Lower lobe of right lung (tissue), 2 donors: ENCODE measurements around the gene CSKMT. TPM values are rescaled to one million over a fixed set of nuclear protein-coding genes. Genes with fewer than 3 reads are reported as not detected.
A peak's percentile ranks its signal among the peaks of the same experiment; 100 is the strongest.

ENCODE experiments used
- ATAC-seq, 2 donors: fragments of 200-7000 bp; cut with Tn5 transposase; one replicate each; pipeline ENCODE4 v1.9.1; 2020 to 2022; ENCODE audit warnings: mild to moderate bottlenecking in 2 of 2, moderate library complexity in 2 of 2
- DNase-seq: peaks from one replicate; pipeline ENCODE4 v3.0.0-alpha.2; 2020
- H3K27ac ChIP-seq: fragments of 200-600 bp; one replicate; pipeline ENCODE4 v1.8.0; 2022
- H3K27me3 ChIP-seq: fragments of 200-600 bp; one replicate; pipeline ENCODE4 v1.8.0; 2022; ENCODE audit warnings: low read depth
- H3K36me3 ChIP-seq: fragments of 200-600 bp; one replicate; pipeline ENCODE4 v1.8.0; 2022; ENCODE audit warnings: mild to moderate bottlenecking
- H3K4me1 ChIP-seq: fragments of 200-600 bp; one replicate; pipeline ENCODE4 v1.8.0; 2022
- H3K4me3 ChIP-seq: fragments of 200-600 bp; one replicate; pipeline ENCODE4 v1.8.0; 2022; ENCODE audit warnings: mild to moderate bottlenecking
- H3K9me3 ChIP-seq: fragments of 200-600 bp; one replicate; pipeline ENCODE4 v1.8.0; 2022
- intact Hi-C: fragments of 100-400 bp; cut with DNase I; formaldehyde crosslinking; loops from one replicate; pipeline ENCODE4 v1.11.0; 2022
- total RNA-seq: library from RNA; stranded (reverse); fragmentation: NEBNext Ultra II Directional; extraction: Animal tissue kit (Norgen Biotek cat#: 25700); gene quantifications from one replicate; pipeline ENCODE4 v1.2.1, GENCODE V29; 2021
- TF ChIP-seq, protein P1 (sequence below): fragments of 200-600 bp; IDR thresholded peaks from one replicate; pipeline ENCODE4 v1.8.0; 2022; ENCODE audit warnings: antibody characterized with exemption, mild to moderate bottlenecking
- donor health status: DM: no; HTN: yes; CAD: no; lungs with severe emphysema.

The CSKMT gene
- total RNA-seq, 1 donor from 2014 or later = 12.1 TPM

DNA sequence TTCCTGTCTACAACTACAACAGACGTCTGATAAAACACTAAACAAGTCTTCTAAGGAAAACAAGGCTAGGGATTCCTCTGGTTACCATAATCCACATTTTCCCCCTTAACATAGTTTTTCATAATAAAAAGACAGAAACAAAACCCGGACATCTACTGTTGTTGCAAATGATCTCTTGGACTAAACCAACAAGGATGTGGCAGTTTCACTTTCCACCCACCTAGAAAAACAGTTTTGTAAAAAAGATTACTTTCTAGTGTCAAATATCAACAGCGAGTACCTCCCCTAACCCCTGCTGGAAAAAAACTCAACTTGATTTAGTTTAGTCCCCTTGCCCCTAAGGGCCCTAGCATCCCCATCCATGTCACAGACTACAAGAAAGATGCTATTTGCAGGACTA, 47.7 kb downstream of the CSKMT start:
- H3K36me3 ChIP-seq = peaks cover 76% of the 10 kb centered on the region
- DNase-seq (no peak), ATAC-seq (no peak)
- H3K27me3 ChIP-seq = no peaks in the 10 kb centered on the region
- no peaks in the 10 kb centered on the region for H3K9me3 ChIP-seq
- H3K4me3 ChIP-seq = no peak overlapping the region
- intact Hi-C loops = no loop called here
- peak overlapping the region; percentile 25 for H3K27ac ChIP-seq
- TF ChIP-seq, protein P1, sequence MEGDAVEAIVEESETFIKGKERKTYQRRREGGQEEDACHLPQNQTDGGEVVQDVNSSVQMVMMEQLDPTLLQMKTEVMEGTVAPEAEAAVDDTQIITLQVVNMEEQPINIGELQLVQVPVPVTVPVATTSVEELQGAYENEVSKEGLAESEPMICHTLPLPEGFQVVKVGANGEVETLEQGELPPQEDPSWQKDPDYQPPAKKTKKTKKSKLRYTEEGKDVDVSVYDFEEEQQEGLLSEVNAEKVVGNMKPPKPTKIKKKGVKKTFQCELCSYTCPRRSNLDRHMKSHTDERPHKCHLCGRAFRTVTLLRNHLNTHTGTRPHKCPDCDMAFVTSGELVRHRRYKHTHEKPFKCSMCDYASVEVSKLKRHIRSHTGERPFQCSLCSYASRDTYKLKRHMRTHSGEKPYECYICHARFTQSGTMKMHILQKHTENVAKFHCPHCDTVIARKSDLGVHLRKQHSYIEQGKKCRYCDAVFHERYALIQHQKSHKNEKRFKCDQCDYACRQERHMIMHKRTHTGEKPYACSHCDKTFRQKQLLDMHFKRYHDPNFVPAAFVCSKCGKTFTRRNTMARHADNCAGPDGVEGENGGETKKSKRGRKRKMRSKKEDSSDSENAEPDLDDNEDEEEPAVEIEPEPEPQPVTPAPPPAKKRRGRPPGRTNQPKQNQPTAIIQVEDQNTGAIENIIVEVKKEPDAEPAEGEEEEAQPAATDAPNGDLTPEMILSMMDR = no peak
- peaks cover 28% of the 10 kb centered on the region for H3K4me1 ChIP-seq

DNA sequence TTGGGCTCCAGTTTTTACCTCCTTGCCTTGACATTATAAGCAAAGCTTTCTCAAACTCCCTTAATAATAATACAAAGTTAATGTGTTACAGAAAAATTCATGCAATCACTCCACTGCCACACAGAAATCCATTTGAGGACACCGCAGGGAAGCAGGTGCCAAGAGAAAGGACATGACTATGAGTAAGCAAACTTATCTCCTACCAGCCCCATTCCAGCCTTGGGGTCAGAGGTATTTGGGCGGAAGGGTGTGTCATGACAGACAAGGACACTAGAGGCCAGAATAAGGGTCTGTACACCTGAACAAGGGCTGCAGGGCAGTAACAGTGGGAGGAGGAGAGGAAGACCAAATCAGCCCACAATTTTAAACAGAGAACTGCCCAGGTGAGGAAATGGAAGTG, 48.2 kb downstream of the CSKMT start:
- Histone ChIP-seq H3K9me3 (no peaks in the 10 kb centered on the region), H3K4me3 (no peak overlapping the region), H3K27ac (peak overlapping the region; percentile 25), H3K4me1 (peaks cover 25% of the 10 kb centered on the region), H3K36me3 (peaks cover 80% of the 10 kb centered on the region), H3K27me3 (no peaks in the 10 kb centered on the region)
- ATAC-seq (peak; percentile 25 to 47), DNase-seq (no peak)
- intact Hi-C loops = no loop called here
- TF ChIP-seq, protein P1 = no peak

DNA sequence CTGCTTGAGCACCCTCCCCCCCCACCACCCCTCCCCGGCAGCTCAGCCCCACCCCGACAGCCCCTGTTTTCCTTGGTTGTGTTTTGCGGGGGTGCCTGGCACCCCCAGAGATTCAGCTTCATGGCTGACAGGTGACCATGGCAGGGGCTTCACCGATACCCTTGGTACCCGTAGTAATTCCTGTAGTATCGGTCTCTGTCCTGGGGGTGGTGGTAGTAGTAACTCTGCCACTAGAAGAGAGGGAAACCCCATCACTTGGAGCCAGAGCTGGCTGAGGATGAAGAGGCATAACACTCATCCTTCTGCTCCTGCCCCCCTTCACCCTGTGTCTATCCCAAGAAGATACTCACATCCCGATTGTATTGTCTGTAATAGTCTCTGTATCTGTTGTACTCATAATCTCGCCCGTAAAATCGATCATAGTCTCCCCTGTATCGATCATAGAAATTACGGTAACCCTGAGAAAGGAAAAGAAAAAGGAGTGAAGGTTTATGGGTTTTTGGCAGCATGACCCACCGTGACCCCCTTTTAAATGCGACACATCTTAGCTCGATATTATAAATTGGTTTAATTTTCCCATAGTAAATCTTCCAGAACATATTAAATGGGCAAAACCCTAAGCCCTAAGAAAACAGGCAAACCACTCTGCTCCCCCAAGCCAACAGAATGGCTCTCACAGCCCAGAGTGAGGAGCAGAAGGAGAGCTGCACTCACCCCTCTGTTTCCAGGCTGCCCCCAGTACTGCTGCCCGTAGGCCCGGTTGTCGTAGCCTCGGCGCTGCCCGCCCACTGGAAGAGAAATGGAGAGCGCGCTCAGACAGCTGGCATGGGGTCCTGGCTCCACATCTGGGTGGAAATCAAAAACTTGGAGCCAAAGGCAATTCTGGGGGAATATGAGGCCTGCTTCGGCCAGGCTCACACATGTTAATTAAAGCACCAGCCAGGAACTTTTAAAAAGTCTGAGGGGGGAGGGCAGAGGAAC, 50.3 kb downstream of the CSKMT start:
- Histone ChIP-seq H3K4me3 (no peak overlapping the region), H3K36me3 (peaks cover 100% of the 10 kb centered on the region), H3K4me1 (peaks cover 11% of the 10 kb centered on the region)

DNA sequence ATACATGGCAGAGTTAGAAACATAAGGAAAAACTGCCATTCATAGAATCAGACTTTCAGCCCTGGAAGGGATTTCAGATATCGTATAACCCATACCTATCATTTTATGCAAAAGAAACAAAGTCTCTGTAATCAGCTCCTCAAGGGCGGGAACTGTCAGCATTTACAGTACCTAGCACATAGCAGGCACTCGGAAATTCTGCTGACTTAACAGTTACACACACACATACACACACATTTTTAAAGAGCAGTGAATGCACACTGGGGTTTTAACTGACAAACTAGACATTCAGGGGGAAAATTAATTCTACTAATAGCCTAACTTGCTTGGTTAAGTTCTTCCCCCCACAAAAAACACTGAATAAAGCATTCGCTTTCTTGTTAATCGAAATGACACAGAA, 51.1 kb downstream of the CSKMT start:
- DNase-seq (no peak), ATAC-seq (no peak)
- Histone ChIP-seq H3K4me3 (no peak overlapping the region), H3K27me3 (no peaks in the 10 kb centered on the region), H3K36me3 (peaks cover 100% of the 10 kb centered on the region), H3K9me3 (no peaks in the 10 kb centered on the region), H3K4me1 (peaks cover 11% of the 10 kb centered on the region), H3K27ac (no peak overlapping the region)
- intact Hi-C loops = no loop called here
- TF ChIP-seq, protein P1 = no peak

More for the DNA sequence above, 50.3 kb downstream of the CSKMT start:
- no peaks in the 10 kb centered on the region for H3K27me3 ChIP-seq
- no peaks in the 10 kb centered on the region for H3K9me3 ChIP-seq
- ATAC-seq = no peak
- intact Hi-C loops = no loop called here
- TF ChIP-seq, protein P1 = no peak
- no peak for DNase-seq
- no peak overlapping the region for H3K27ac ChIP-seq

DNA sequence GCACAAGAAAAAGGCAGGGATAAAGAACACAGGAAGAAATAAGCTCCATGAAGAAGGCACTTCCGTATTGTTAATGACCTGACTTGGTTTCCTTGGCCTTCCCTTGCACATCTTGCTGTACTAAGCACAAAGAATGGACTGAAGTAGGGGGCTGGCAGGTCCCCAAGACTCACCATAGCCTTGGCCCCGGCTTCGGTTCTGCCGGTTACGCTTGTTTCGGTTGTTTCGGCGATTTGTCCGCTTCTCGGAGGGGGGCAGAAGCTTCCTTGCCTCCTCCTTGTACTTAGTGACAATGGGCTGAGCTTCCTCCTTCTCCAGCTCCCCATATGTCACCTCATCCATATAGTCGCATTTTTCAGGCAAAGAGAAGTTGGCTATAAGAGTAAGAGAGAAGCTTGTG, 51.7 kb downstream of the CSKMT start:
- Histone ChIP-seq H3K36me3 (peaks cover 100% of the 10 kb centered on the region), H3K27me3 (no peaks in the 10 kb centered on the region), H3K4me1 (peaks cover 14% of the 10 kb centered on the region), H3K27ac (no peak overlapping the region), H3K9me3 (no peaks in the 10 kb centered on the region), H3K4me3 (no peak overlapping the region)
- ATAC-seq (no peak), DNase-seq (no peak)
- intact Hi-C loops = no loop called here
- TF ChIP-seq, protein P1 = no peak

Other genes with a start within 250 kb of the CSKMT start
- 3,364 TPM for gene SCGB1A1, start 246.3 kb upstream of the CSKMT start, total RNA-seq
- 809 TPM for gene AHNAK, start 118.5 kb upstream of the CSKMT start, total RNA-seq
- gene EEF1G, start 91.4 kb upstream of the CSKMT start, total RNA-seq = 899 TPM
- 15.8 TPM for gene TUT1, start 73.8 kb upstream of the CSKMT start, total RNA-seq
- gene MTA2, start 63.4 kb upstream of the CSKMT start, total RNA-seq = 68.4 TPM
- 69.3 TPM for gene EML3, start 52.5 kb upstream of the CSKMT start, total RNA-seq
- 5.6 TPM for gene ROM1, start 52.1 kb upstream of the CSKMT start, total RNA-seq
- 32.6 TPM for gene B3GAT3, start 43.3 kb upstream of the CSKMT start, total RNA-seq
- 228 TPM for gene GANAB, start 18.7 kb upstream of the CSKMT start, total RNA-seq
- gene INTS5, start 12.0 kb upstream of the CSKMT start, total RNA-seq = 18.6 TPM
- gene C11orf98, start 102 bp upstream of the CSKMT start, total RNA-seq = 37.1 TPM
- gene UQCC3, start 6.4 kb downstream of the CSKMT start, total RNA-seq = 6.1 TPM
- 11.1 TPM for gene LBHD1, start 7.0 kb downstream of the CSKMT start, total RNA-seq
- 116 TPM for gene UBXN1, start 13.8 kb downstream of the CSKMT start, total RNA-seq
- gene LRRN4CL, start 24.2 kb downstream of the CSKMT start, total RNA-seq = 3.4 TPM
- 87.0 TPM for gene BSCL2, start 42.1 kb downstream of the CSKMT start, total RNA-seq
- gene GNG3, start 42.4 kb downstream of the CSKMT start, total RNA-seq = not detected
- gene HNRNPUL2, start 62.1 kb downstream of the CSKMT start, total RNA-seq = 46.1 TPM
- 24.3 TPM for gene TTC9C, start 63.2 kb downstream of the CSKMT start, total RNA-seq
- gene ZBTB3, start 88.8 kb downstream of the CSKMT start, total RNA-seq = 11.6 TPM
- 57.5 TPM for gene POLR2G, start 96.3 kb downstream of the CSKMT start, total RNA-seq
- gene TAF6L, start 106.1 kb downstream of the CSKMT start, total RNA-seq = 23.6 TPM
- 54.6 TPM for gene TMEM179B, start 122.1 kb downstream of the CSKMT start, total RNA-seq
- 17.2 TPM for gene TMEM223, start 126.7 kb downstream of the CSKMT start, total RNA-seq
- 93.2 TPM for gene NXF1, start 140.1 kb downstream of the CSKMT start, total RNA-seq
- 42.0 TPM for gene STX5, start 166.7 kb downstream of the CSKMT start, total RNA-seq
- gene TEX54, start 167.5 kb downstream of the CSKMT start, total RNA-seq = not detected
- gene WDR74, start 174.3 kb downstream of the CSKMT start, total RNA-seq = 35.3 TPM
- 214 TPM for gene SLC3A2, start 215.6 kb downstream of the CSKMT start, total RNA-seq